ENCODE results near the gene TFB2M.
"Not testable (repeated sequence)": the region's sequence is repeated elsewhere in the genome, so short reads cannot be mapped to it uniquely, and the experiment has no call there.

TFB2M gene

DNA sequence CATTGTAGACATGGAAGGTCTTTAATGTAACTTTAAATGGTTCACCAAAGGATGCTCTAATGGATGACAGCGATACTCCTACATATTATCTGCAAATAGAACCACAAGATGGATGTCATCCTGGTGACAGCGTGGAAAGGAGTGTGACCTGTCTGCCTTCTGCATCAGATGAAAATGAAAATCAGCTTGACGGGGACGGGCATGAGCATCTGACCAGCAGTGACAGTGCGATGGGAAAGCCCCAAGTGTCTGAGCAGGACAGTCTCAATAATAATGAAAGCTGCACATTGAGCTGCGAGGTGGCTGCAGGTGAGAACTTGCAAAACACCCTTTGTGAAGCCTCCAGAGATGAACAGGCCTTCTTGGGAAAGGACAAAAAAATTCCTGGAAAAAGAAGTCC lies 25.4 kb upstream of the TFB2M start:
- TF ChIP-seq POLR2A (IDR thresholded peaks at IDR 0.05; ENCODE audit: low read length) (no peak), GATA1 (IDR thresholded peaks at IDR 0.05; ENCODE audit: low read depth, low read length) (no peak)
- no peak for DNase-seq

DNA sequence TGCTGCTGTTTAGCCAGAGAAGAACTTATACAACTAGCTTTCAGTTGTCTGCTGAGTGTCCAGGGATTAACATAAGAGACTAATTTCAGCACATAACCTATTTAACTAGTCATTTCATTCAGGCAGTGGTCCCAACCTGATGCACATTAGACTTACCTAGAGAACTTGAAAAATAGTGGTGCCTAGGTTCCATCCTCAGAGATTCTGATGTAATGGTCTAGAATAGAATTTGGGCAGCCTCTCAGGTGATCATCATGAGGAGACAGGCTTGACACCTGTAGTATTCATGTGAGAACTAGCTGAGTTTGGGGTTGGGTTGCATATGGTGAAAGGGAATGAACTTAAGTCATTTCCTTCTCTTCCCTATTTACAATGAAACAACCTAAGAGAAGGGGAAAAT lies 25.0 kb upstream of the TFB2M start:
- no peak for DNase-seq

DNA sequence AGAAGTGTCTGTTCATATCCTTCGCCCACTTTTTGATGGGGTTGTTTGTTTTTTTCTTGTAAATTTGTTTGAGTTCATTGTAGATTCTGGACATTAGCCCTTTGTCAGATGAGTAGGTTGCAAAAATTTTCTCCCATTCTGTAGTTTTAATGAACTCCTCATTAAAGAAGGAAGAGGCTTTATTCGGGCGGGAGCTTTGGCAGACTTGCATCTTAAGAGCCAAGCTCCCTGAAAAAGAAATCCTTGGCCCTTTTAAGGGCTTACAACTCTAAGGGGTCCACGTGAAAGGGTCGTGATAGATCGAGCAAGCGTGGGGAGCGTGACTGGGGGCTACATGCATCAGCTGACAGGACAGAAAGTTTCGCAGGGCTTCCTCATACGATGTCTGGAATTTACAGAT lies 23.9 kb upstream of the TFB2M start:
- not testable (repeated sequence) for DNase-seq

More for the DNA sequence above, 25.0 kb upstream of the TFB2M start:
- TF ChIP-seq GATA1 (IDR thresholded peaks at IDR 0.05; ENCODE audit: low read depth, low read length) (no peak), POLR2A (IDR thresholded peaks at IDR 0.05; ENCODE audit: low read length) (no peak)

DNA sequence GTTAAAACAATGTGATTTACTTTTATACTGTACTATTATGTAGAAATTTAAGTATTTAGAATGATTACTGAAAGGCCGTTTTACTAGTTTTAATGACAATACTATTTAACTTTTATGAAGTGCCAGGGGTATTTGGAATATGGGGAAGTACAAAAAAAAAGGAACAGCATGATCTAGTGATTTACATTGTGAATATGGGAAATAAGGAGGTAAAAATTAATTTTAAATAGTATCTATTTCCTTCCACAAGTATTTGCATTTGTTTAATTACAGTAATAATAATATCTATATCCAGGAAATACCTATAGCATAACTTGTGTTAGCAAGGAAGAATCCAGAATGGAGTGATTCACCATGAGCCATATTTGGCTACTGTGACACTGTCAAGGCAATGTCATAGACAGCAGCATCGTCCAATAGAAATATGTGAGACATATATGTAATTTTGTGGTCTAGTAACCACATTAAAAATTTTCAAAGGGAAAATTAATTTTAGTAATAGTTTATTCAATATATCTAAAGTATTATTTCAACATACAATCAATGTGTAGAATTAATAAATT lies 22.2 kb upstream of the TFB2M start:
- no peak for DNase-seq
- TF ChIP-seq POLR2A (IDR thresholded peaks at IDR 0.05; ENCODE audit: low read length), result no peak
- no peak for TF ChIP-seq GATA1 (IDR thresholded peaks at IDR 0.05; ENCODE audit: low read depth, low read length)

DNA sequence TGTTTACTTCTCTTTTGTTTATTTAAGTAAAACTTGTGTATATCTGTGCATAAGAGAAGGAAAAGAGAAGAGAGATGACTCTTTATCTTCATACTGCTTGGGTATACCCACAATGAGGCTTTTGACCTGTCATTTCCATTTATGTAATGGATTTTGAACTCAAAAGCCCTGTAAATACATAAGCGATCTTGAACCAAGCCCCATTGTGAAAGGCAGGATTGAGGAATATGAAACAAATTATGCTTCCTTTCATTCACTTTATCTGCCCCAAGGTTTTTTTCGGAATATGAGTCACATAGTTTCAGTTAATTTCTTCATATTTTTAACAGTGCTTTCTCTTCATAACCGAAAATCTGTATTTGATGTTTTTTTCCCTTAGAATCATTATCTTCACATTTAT lies 21.5 kb upstream of the TFB2M start:
- TF ChIP-seq POLR2A (IDR thresholded peaks at IDR 0.05; ENCODE audit: low read length) (no peak), GATA1 (IDR thresholded peaks at IDR 0.05; ENCODE audit: low read depth, low read length) (no peak)
- DNase-seq, result peak in 1 of 2 experiments; percentile 18

DNA sequence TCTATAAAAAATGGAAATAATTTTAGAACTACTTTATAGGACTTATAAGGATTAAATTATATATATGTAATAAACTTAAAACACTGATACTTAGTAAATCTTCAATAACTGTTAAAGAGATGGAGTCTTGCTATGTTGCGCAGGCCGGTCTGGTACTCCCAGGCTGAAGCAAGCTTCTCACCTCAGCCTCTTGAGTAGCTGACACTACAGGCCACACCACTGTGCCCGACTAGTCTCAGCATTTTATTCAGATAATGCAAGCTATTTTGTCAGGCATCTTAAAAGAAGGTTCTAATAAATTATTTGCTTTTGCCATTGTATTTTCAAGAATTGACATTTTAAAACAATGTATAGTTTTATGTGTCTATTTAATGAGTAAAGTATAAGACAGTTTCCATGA lies 21.0 kb upstream of the TFB2M start:
- no peak for DNase-seq
- TF ChIP-seq POLR2A (IDR thresholded peaks at IDR 0.05; ENCODE audit: low read length) (no peak), GATA1 (IDR thresholded peaks at IDR 0.05; ENCODE audit: low read depth, low read length) (no peak)

DNA sequence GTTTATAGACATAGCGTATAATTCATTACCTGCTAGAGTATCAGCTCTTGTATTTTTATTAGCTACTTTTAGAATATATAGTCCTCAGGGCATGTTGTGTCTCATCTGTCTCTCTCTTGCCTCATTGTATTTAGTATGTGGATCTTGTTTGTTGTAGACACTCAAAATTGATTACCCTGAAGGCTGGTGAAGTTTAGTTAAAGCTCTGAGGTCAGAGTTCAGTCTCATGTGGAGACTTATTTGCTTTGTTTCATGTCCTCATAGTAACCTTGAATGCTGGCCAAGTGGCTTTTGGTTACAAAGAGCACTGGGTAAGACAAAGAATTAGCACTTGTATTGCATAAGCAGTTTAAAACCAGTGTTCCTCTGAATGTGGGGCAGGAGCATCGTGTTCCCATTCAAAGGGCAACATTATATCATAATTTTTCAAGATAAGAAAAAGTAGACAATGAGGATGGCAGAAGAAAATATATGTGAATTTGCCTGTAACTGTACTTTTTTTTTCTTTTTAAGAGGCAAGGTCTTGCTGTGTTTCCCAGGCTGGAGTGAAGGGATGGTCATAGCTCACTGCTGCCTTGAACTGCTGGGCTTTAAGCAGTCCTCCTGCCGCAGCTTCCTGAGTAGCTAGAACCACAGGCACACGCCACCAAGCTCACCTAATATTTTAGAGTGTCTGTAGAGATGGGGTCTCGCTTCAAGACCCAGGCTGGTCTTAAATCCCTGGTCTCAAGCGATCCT lies 17.6 kb upstream of the TFB2M start:
- DNase-seq, result no peak

DNA sequence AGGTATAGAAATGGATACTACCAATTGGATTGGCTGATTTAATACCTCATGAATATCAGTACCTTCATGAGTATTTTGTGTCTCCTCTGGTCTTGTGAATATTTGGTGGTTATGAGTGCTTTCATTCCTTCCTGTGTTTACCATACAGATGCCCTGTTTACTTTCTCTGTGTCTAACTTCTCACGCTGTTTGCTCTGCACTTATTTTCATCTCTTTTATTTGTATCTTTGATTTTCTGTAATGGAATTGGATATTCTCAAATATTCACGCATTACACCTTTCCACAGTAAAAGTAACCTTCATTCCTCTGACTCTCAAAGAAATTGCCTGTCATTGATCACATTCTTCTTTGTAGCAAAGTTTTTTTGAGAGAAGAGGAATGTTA lies 17.0 kb upstream of the TFB2M start:
- TF ChIP-seq POLR2A (IDR thresholded peaks at IDR 0.05; ENCODE audit: low read length) (no peak), GATA1 (IDR thresholded peaks at IDR 0.05; ENCODE audit: low read depth, low read length) (no peak)
- no peak for DNase-seq

More for the DNA sequence above, 17.6 kb upstream of the TFB2M start:
- TF ChIP-seq GATA1 (IDR thresholded peaks at IDR 0.05; ENCODE audit: low read depth, low read length) (no peak), POLR2A (IDR thresholded peaks at IDR 0.05; ENCODE audit: low read length) (no peak)

DNA sequence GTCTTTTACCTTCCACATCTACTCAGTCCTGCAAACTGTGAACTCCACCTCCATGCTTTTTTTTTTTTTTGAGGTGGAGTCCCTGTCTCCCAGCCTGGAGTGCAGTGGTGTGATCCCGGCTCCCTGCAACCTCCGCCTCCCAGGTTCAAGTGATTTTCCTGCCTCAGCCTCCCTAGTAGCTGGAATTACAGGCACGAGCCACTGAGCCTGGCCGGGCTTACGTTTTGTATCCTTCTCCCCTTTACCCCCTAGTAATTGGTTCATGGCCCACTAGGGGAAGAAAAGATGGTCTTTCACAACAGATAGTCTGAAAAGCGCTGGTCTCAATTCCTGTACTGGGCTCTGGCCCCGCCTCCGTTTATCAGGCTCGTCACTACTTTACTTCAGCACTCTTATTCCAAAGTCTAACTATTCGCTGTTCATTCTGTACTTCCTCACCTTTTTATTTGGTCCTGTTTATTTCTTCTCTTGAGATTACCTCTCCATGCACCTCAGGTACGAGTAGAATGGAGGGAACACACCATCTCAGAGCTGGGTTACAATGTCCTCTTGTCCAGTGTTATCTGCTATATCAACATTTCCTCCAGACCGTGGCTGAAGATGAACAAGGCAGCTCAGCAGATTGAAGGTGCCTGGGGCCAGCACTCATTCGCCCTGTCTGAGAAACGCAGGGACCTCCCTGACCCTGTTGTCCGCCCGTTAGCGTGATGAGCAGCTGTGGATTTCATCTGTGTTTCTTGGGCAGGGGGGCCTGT lies 16.4 kb upstream of the TFB2M start:
- no peak for DNase-seq
- no peak for TF ChIP-seq POLR2A (IDR thresholded peaks at IDR 0.05; ENCODE audit: low read length)
- TF ChIP-seq GATA1 (IDR thresholded peaks at IDR 0.05; ENCODE audit: low read depth, low read length), result no peak

DNA sequence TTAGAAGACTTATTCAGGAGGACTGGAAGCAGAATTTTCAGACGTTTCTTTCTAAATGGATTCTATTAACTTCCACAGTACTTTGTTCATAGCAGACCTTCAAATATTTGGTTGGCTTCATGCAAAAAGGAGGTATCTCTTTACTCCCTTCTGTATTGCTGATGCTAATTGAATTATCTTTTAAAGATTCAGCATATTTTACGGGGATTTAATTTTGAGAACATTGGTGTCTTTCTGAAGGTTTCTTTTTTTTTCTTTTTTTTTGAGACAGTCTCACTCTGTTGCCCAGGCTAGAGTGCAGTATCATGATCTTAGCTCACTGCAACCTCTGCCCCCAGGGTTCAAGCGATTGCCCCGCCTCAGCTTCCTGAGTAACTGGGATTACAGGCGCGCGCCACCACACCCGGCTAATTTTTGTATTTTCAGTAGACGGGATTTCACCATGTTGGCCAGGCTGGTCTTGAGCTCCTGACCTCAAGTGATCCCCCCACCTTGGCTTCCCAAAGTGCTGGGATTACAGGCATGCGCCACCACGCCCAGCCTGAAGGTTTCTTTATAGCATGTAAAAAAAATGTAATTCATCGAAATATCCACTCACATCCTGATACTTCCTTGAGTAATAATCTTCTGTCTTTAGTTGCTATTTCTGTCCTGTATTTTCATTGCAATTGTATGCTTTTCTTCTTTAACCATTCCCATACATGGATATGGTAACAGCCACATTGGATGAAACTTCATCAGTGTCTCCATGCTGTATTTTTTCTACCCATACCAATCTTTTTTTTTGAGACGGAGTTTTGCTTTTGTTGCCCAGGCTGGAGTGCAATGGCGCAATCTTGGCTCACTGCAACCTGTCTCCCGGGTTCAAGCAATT lies 14.7 kb upstream of the TFB2M start:
- no peak for TF ChIP-seq GATA1 (IDR thresholded peaks at IDR 0.05; ENCODE audit: low read depth, low read length)
- TF ChIP-seq POLR2A (IDR thresholded peaks at IDR 0.05; ENCODE audit: low read length), result no peak
- DNase-seq, result no peak

DNA sequence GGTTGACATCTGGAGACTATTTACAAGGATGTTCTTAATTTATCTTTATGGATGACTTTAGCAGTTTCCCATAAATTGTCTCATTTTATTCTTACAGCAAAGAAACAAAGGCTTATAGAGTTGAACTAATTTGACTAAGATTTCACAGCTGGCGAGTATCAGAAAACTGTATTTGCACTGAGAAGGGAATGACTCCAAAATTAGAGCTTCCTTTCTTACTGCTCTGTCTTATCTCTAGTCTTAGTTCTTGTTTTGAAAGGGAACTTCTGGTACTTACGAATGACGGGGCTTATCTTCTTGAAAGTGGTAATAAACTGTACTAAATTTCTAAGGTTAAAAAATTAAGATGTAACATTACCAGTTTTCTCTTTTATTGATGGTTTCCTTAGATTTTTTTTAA lies 13.8 kb upstream of the TFB2M start:
- DNase-seq, result peak; percentile 25 to 42
- TF ChIP-seq GATA1 (IDR thresholded peaks at IDR 0.05; ENCODE audit: low read depth, low read length) (no peak), POLR2A (IDR thresholded peaks at IDR 0.05; ENCODE audit: low read length) (no peak)

DNA sequence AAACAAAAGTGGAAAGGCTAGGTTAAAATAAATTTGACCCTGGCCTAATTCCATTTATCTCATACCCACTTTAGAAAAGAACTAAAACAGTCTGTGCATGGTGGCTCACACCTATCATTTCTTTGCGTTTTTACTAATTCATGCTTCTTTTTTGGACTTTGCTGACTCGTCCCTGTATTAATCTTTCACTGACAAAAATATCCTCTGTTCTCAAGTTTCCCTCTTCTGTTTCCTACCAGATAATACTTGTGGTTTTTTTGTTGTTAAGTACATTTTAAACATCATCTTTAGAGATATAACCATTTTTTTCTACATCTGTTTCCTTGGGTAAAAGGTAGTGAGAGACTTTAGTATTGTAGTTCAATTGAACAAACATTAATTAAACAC lies 11.7 kb upstream of the TFB2M start:
- TF ChIP-seq GATA1 (IDR thresholded peaks at IDR 0.05; ENCODE audit: low read depth, low read length), result no peak
- TF ChIP-seq POLR2A (IDR thresholded peaks at IDR 0.05; ENCODE audit: low read length), result peak; percentile 37

DNA sequence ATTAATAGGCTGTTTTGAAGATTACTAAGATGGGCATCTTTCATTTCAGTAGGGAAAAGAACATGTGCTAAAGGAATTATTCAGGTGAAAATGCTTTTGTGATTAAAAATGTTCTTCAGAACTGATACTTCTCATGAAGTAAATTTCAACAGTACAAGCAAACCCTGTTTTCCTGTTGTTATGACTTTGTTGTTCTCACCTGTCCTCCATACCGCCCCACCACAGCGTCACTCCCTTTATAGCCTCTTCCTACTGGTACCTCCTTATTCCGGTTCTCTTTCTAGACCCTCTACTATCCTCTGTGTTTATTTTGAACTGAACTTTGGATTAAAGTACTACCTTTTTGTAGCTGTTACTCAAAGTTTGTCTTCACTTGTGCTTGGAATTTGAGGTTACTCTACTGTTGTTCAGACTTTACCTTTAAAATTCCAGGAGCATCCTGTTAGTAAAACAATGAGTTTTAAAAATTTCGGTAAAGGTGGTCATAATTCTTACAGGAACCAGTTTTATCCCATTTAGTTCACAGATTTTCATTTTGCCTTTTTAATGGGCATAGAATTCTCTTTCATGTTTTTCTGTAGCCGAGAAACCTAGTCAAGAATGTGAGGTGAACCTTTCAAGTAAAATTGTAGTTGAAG lies 11.1 kb upstream of the TFB2M start:
- TF ChIP-seq GATA1 (IDR thresholded peaks at IDR 0.05; ENCODE audit: low read depth, low read length) (no peak), POLR2A (IDR thresholded peaks at IDR 0.05; ENCODE audit: low read length) (no peak)

More for the DNA sequence above, 11.7 kb upstream of the TFB2M start:
- DNase-seq, result peak; percentile 23 to 52

More for the DNA sequence above, 11.1 kb upstream of the TFB2M start:
- peak in 1 of 2 experiments; percentile 11 for DNase-seq
